MM.1S (cell line): Measurements from ENCODE around the gene KRTAP12-1.

Experiments
- EZH2 ChIP-seq: fragments of 300-600 bp; sonication (generic); optimal IDR thresholded peaks from 2 replicates; pipeline ENCODE3; 2017; ENCODE audit warnings: low read depth, mild to moderate bottlenecking, antibody characterized with exemption, low read length, mixed read lengths
- TF ChIP-seq, protein P1 (sequence below): fragments of 300-600 bp; sonication (generic); IDR thresholded peaks from 2 replicates; pipeline ENCODE4 v1.5.1; 2016; ENCODE audit warnings: antibody characterized with exemption, low read length, mixed read lengths

DNA sequence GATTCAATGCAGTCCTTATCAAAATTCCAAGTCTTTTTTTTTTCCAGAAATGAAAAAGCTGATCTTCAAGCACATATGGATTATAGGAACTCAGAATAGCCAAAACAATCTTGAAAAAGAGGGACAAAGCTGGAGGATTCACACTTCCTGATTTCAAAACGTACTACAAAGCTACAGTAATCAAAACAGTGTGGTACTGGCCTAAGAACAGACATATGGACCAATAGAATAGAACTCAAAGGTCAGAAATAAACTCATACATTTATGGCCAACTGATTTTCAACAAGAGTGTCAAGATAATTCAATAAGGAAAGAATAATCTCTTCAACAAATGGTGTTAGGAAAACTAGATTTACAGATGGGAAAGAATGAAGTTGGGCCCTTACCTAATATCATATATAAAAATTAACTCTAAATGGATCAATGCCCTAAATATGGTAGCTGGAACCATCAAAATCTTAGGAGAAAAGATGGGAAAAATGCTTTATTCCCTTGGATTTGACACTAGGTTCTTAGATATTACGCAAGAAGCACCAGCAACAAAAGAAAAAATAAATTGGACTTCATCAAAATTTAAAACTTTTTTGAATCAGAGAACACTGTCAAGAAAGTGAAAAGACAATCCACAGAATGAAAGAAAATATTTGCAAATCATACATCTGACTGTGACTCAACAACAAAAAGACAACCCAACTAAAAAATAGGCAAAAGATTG lies 11.0 kb upstream of the KRTAP12-1 start:
- TF ChIP-seq, protein P1, sequence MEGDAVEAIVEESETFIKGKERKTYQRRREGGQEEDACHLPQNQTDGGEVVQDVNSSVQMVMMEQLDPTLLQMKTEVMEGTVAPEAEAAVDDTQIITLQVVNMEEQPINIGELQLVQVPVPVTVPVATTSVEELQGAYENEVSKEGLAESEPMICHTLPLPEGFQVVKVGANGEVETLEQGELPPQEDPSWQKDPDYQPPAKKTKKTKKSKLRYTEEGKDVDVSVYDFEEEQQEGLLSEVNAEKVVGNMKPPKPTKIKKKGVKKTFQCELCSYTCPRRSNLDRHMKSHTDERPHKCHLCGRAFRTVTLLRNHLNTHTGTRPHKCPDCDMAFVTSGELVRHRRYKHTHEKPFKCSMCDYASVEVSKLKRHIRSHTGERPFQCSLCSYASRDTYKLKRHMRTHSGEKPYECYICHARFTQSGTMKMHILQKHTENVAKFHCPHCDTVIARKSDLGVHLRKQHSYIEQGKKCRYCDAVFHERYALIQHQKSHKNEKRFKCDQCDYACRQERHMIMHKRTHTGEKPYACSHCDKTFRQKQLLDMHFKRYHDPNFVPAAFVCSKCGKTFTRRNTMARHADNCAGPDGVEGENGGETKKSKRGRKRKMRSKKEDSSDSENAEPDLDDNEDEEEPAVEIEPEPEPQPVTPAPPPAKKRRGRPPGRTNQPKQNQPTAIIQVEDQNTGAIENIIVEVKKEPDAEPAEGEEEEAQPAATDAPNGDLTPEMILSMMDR: no peak
- TF ChIP-seq EZH2: no peak
